Endothelial cell of hepatic sinusoid (primary cell): ENCODE measurements around the gene C6orf132.

Experiments
- in situ Hi-C: cut with HindIII; loops from 2 replicates; pipeline ENCODE4 v1.10.0; 2017; ENCODE audit warnings: low sequenced_read_pairs

The C6orf132 gene

GRCh38 chr6:42086046-42087035 lies 56.1 kb downstream of the C6orf132 start:
- in situ Hi-C loops, result loop anchor here (5.0 kb wide), 1 partner anchor 86 kb away; the partner anchor contains the start of gene GUCA1A

- in situ Hi-C loops, result loop anchor here (5.0 kb wide), 1 partner anchor 87 kb away; the partner anchor contains the start of gene GUCA1A
Observed at GRCh38 chr6:42084889-42085288, 57.5 kb downstream of the C6orf132 start.

- in situ Hi-C loops, result no loop called here
Observed at GRCh38 chr6:42083530-42083929, 58.9 kb downstream of the C6orf132 start.

GRCh38 chr6:42079941-42080464 lies 62.4 kb downstream of the C6orf132 start:
- in situ Hi-C loops, result no loop called here

- in situ Hi-C loops, result no loop called here
Observed at GRCh38 chr6:42078386-42078785, 64.0 kb downstream of the C6orf132 start.

GRCh38 chr6:42075159-42075838 lies 67.1 kb downstream of the C6orf132 start:
- in situ Hi-C loops, result no loop called here

- in situ Hi-C loops, result no loop called here
Observed at GRCh38 chr6:42073287-42073686, 69.1 kb downstream of the C6orf132 start.

- in situ Hi-C loops, result no loop called here
Observed at GRCh38 chr6:42071881-42072583, 70.4 kb downstream of the C6orf132 start.

GRCh38 chr6:42068872-42069522 lies 73.4 kb downstream of the C6orf132 start:
- in situ Hi-C loops, result no loop called here

- in situ Hi-C loops, result no loop called here
Observed at GRCh38 chr6:42068173-42068572, 74.2 kb downstream of the C6orf132 start.

- in situ Hi-C loops, result no loop called here
Observed at GRCh38 chr6:42066156-42066675, 76.2 kb downstream of the C6orf132 start.

- in situ Hi-C loops, result no loop called here
Observed at GRCh38 chr6:42059743-42060142, 82.7 kb downstream of the C6orf132 start.

- in situ Hi-C loops, result no loop called here
Observed at GRCh38 chr6:42053601-42054000, 88.8 kb downstream of the C6orf132 start.

- in situ Hi-C loops, result no loop called here
Observed at GRCh38 chr6:42051268-42051653, 91.2 kb downstream of the C6orf132 start.
